HL-60 (cell line): ENCODE data around the gene RIF1.

Experiments used
- POLR2AphosphoS5 ChIP-seq: IDR thresholded peaks from 2 replicates; pipeline ENCODE4 v1.6.1; 2012; ENCODE audit warnings: low read depth
- TF ChIP-seq, protein P1 (sequence below): IDR thresholded peaks from one replicate; pipeline ENCODE4 v1.5.1; 2011; ENCODE audit warnings: low read length, control low read depth, inconsistent platforms; ENCODE audit not compliant: insufficient read depth

DNA sequence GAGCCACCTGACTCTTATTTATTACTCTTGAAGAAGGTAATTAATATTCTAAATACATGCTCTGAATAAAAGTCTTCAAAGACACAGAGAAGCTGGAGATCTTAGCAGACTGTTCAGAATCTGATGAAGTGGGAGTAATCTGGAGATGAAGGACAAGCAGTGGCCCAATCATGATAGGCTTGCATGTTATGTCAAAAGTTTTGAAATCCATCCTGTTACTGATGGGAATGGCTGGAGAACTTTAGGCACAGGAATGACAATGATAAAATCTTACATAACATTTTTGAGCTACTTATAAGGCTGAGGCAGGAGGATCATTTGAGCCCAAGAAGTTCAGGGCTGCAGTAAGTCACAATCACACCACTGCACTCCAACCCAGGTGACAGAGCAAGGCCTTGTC is 2.4 kb upstream of the RIF1 start:
- TF ChIP-seq, protein P1, sequence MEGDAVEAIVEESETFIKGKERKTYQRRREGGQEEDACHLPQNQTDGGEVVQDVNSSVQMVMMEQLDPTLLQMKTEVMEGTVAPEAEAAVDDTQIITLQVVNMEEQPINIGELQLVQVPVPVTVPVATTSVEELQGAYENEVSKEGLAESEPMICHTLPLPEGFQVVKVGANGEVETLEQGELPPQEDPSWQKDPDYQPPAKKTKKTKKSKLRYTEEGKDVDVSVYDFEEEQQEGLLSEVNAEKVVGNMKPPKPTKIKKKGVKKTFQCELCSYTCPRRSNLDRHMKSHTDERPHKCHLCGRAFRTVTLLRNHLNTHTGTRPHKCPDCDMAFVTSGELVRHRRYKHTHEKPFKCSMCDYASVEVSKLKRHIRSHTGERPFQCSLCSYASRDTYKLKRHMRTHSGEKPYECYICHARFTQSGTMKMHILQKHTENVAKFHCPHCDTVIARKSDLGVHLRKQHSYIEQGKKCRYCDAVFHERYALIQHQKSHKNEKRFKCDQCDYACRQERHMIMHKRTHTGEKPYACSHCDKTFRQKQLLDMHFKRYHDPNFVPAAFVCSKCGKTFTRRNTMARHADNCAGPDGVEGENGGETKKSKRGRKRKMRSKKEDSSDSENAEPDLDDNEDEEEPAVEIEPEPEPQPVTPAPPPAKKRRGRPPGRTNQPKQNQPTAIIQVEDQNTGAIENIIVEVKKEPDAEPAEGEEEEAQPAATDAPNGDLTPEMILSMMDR, result no peak
- TF ChIP-seq POLR2AphosphoS5, result no peak
